ENCODE results near the gene OBSCN.

- no peak for TF ChIP-seq ZFX (IDR thresholded peaks at IDR 0.05; ENCODE audit: borderline replicate concordance)
- no peak for TF ChIP-seq CTCF (IDR thresholded peaks at IDR 0.05)
These were observed 75.2 kb downstream of the OBSCN start for GRCh38 chr1:228283043-228283371.

All from 22Rv1 (cell line).